ENCODE measurements around the gene ANKRD44.
A peak's percentile ranks its signal among the peaks of the same experiment; 100 is the strongest.
"Not testable (repeated sequence)": the region's sequence is repeated elsewhere in the genome, so short reads cannot be mapped to it uniquely, and the experiment has no call there.

Gene ANKRD44

DNA sequence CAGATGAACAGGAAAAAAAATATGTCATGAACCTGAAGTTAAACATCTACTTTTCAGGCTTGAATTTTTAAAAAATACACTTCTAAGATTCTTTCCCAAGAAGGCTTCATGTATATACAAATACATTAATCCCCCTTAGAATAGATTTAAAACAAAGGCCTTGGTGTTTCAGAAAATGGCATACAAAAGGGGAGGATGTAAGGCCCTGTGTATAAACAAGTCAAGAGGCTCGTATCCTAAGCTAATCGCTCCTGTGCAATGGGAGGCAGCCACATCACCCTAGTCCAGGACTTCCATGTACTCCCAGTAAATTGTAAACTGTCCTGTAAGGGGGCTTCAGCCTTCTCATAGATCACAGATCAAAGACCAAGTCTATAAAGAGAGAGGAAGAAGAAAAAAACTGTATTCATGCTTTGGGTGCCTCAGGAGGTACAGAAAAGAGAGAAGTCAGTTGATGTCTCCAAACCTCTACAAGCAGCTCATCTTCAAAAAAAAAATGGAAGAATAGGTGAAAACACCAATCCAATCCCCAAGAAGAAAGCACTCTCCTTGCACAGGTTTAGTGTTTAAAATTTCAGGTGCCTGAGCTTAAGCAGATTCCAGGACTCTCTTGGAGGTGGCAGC lies 53.9 kb downstream of the ANKRD44 start:
- no peak for DNase-seq

DNA sequence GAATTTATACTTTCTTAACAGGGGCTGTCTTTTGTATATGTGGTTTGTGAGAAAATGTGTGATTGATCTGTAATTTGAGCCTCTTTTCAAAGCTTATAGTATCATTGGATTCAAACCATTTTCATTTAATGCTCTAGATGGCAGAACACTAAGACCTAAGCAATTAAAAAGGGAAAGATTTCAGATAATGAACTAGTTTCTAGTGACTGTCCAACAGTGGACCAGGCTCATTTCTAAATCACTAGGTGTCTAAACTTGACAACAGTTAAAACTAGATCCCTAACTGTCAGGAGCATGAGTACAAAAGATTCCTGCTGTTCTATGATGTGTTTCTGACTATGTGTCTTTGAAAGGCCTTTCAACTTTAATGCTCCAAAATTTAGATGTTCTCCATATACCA lies 54.6 kb downstream of the ANKRD44 start:
- no peak for DNase-seq

DNA sequence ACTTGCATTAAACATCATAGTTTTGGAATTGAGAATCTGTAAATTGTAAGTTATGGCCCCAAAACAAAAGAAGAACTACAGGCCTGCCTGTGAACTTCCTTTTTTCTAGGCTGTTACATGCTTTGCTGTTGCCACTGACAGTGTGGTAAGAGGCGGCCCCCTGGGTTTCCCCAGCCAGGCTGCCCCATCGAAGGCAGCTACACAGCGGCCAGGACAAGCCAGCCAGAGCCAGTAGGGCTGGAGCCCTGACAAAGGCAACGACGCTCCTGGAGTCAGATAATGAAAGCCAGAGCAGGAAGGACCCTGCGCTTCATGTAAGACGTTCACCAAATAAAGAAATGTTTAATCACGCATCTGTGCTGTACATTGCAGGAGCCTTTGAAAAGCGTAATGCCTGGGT lies 55.0 kb downstream of the ANKRD44 start:
- peak; percentile 12 for DNase-seq

- no peak for DNase-seq
Observed at GRCh38 chr2:197254776-197255530, 55.6 kb downstream of the ANKRD44 start.

DNA sequence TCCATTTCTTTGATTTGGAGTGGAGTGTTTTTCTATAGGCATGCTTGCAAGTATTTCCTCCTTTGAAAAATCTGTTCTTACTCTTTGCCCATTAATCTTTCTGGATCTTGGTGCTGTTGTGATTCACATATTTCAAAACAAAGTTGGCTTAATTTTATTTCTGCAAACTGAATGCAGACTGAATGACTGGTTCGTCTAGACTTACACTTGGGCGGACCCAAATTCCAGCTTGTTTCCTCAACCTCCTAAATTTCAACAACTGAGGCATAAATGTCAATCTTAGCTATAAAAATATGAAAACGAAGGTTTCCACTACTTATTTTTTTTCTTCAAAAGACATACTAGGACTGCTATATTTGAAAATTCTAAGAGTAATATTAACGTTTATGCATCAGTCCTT lies 59.0 kb downstream of the ANKRD44 start:
- DNase-seq, result no peak

DNA sequence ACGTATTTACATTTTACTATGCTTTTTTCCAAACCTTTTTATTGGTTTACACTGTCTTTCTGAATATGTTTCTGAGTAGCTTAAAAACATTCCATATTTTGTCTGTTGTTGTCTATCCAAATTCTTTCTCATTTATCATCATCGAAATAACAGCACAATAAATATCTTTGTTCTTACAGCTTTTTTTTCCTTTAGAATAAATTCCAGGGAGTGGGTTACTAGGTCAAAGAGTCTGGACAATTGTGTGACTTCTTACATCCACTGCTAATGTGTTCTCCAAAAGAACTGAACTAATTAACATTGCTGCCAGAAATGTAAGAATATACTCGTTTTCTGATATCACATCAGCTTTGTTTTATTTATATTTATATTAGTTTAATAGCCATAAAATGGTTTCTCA lies 59.4 kb downstream of the ANKRD44 start:
- DNase-seq, result no peak

GRCh38 chr2:197250084-197250397 lies 60.5 kb downstream of the ANKRD44 start:
- DNase-seq, result no peak

- DNase-seq, result no peak
Observed at GRCh38 chr2:197249381-197250083, 61.0 kb downstream of the ANKRD44 start.

DNA sequence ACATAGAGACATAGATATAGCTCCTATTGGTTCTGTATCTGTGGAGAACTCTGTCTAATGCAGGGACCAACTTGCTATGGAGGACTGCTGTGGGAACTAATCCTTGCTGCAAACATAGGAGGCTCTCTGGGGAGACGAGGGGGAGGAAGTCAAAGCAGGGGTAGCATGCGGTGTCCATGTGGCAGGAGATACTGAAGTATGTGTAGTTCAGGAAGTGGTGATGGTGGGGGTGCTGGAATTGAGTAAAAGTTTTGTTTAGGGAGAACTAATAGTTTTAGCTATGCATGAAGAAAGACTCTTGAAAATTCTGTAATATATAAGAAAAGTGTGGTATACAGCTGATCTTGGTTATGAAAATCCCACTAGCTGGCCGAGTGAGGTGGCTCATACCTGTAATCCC lies 62.0 kb downstream of the ANKRD44 start:
- no peak for DNase-seq

DNA sequence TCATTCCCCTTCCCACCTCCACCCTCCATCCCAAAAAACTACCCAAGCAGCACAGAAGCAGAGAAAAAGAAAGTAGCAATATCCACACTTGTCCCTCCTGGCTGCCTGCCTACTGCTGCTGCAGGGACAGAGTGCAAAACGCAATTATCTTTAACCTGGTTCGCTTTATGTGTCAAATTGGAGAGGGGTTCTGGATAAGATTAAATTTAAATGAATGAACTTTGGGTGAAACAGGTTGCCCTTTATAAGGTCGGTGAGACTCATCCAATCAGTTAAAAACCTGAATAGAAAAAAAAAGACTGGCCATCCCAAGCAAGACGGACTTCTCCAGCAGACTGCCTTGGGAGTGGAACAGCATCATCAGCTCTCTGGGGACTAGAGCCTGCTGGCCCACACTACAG lies 62.6 kb downstream of the ANKRD44 start:
- no peak for DNase-seq

- DNase-seq, result no peak
Observed at GRCh38 chr2:197247083-197247482, 63.5 kb downstream of the ANKRD44 start.

DNA sequence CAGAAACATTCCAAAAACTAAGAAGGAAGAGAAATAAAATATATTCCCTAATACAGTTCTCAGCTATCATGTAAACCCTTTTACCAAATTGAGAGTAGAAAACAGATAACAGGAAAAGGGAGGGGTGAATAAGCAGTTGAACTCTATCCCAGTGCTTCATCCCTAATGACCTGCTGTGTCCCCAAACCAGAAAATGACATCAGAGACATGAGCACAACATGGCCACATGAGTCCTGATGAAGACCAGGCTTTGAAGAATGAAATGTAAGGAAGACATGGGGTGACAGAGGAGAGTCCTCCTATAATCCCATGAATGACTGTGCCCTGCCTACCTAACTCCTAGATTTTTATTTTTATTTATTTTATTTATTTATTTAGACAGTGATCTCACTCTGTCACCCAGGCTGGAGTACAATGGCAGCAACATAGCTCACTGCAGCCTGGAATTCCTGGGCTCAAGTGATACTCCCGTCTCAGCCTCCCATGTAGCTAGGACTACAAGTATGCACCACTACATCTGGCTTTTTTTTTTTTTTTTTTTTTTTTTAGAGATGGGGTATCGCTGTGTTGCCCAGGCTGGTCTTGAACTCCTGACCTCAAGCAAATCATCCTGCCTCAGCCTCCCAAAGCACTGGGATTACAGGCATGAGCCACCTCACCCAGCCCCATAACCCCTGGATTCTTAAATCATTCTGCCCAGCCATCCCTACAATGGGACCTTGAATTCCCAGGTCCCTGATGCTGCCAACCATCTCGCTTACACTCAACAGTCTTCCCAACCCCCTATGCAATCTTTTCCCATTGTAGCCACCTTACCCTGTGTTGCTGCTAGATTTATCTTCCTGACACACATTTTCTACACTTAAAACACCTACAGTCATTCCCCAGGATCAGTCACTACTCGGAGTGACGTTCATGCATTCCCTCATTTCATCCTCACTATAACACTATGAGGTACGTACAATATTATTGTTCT lies 64.5 kb downstream of the ANKRD44 start:
- DNase-seq, result no peak

- no peak for DNase-seq
Observed at GRCh38 chr2:197244349-197244748, 66.2 kb downstream of the ANKRD44 start.

DNA sequence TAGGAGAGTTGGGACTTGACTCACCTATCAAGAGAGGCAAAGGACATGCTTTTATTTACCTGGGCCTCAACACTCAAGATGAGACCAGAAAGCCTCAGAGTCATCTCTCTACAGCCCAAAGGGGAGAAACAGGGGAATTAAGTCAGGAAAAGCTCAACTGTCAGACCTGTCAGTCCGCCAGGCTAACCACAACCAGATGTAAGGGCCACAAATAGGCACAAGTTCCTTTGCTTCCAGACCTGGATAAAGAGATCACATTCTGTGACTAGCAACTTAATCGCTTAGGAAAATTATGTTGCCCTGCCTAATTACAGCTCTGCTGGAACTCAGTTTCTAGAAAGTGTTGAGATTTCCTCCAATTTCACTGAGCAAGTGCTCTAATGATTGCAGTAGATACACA lies 67.9 kb downstream of the ANKRD44 start:
- no peak for DNase-seq

- DNase-seq, result no peak
Observed at GRCh38 chr2:197241596-197241995, 69.0 kb downstream of the ANKRD44 start.

DNA sequence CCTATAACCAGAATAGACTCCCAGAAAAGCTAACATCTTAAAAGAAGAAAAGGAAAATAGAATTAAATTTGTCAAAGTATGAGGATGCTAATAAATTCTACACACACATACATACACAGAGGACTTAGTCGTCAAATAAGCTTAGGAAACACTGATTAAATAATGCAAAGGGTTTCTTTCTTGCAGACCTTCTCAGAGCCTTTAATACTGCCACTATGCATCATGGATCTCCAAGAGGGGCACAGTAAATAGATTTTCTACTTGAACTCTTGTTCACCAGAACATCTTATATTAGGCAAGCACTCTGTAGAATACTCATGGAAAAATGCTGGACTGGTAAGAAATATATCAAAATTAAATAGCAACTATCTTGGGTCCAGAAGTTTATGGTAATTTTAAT lies 69.4 kb downstream of the ANKRD44 start:
- DNase-seq, result no peak

GRCh38 chr2:197240421-197241041 lies 70.0 kb downstream of the ANKRD44 start:
- no peak for DNase-seq

GRCh38 chr2:197240018-197240417 lies 70.6 kb downstream of the ANKRD44 start:
- DNase-seq, result not testable (repeated sequence)

DNA sequence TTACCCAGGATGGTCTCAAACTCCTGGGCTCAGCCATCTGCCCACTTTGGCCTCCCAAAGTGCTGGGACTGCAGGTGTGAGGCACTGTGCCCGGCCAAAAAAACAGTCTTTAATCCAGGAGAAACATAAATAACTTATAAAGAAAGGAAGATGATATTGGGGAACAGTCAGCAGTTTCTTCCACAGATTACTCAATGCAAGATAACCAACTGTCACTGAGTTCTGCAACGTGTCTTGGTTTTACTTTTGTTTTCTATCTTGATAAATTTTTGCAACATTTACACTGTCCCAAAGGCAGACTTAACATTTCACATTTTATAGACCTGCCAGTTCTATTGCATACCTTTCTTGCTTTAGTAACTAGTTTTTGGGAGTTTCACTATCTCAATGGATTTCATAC lies 71.1 kb downstream of the ANKRD44 start:
- DNase-seq, result no peak

DNA sequence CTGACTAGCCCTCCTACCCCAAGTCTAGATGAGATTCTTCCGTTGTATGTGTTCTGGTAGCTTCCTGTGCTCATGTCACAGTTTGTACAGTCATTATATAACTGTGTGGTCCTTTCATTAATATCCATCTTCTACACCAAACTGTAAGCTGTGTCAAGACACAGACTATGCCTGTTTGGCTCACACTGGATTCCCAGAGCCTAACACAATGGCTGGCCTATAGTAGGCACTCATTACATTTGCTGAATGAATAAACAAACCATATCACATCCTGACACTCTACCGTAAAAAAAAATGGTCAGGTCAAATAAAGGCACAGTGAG lies 72.6 kb downstream of the ANKRD44 start:
- no peak for DNase-seq

DNA sequence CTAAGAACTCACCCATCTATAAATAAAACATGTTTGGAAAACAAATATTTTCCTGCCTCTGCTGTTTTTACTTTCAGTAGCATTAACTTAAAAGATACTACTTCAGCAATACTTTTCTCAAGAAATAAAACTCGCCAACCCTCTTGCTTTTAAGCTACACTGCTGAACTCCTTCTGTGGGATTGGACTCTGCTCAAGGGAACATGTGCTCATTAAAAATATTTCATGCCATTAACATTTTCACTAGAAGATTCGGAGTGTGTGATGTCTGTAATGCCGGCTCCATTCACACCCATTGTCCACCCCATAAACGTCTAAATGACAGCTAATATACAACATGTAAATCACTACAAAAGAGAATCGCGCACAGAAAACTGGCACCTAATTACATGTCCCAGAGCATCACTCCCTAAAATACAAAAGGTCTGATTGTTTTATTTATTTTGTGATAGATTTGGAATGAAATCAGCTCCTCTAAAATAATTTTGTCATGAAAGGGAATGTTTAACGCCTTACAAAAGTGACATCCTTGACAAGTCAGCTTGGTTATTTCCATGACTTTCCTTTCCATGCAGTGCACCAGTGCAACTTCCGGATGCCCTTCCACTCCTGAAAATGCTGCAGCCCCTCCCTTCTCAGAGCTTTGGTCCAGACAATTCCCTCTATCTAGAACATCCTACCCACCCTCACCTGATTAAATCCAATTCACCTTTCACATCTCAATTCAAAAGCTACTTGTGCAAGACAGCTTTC lies 73.1 kb downstream of the ANKRD44 start:
- DNase-seq, result no peak

GRCh38 chr2:197236816-197237215 lies 73.8 kb downstream of the ANKRD44 start:
- DNase-seq, result no peak

All from NCI-H2029 (cell line).